Sigmoid colon (tissue), 7 donors: Measurements from ENCODE around the gene VAX1. TPM values are rescaled to one million over a fixed set of nuclear protein-coding genes. Genes with fewer than 3 reads are reported as not detected.

Experiments used
- DNase-seq: peaks from one replicate; pipeline ENCODE4 v3.0.0-alpha.2; 2019
- H3K27ac ChIP-seq, 4 donors: fragments of 200-600 bp; sonication (generic); one replicate each; pipeline ENCODE4 v1.5.1; 2016 to 2019; ENCODE audit warnings: mild to moderate bottlenecking in 1 of 4
- H3K27me3 ChIP-seq, 3 donors: fragments of 200-600 bp; sonication (generic); one replicate each; pipeline ENCODE4 v1.5.1; 2019; ENCODE audit warnings: mild to moderate bottlenecking in 1 of 3
- H3K36me3 ChIP-seq, 4 donors: fragments of 200-600 bp; sonication (generic); one replicate each; pipeline ENCODE4 v1.5.1; 2016 to 2019
- H3K4me1 ChIP-seq, 4 donors: fragments of 200-600 bp; sonication (generic); one replicate each; pipeline ENCODE4 v1.5.1; 2017 to 2019
- H3K4me3 ChIP-seq, 4 donors: fragments of 200-600 bp; sonication (generic); one replicate each; pipeline ENCODE4 v1.5.1; 2017 to 2019; ENCODE audit warnings: mild to moderate bottlenecking in 2 of 4, moderate library complexity in 1 of 4
- H3K9me3 ChIP-seq, 4 donors: fragments of 200-600 bp in 3 of 4; sonication (generic) in 3 of 4; one replicate each; pipeline versions ENCODE4 v1.5.1 to v1.6.1; 2013 to 2019
- CTCF ChIP-seq, 4 experiments: fragments of 450-650 bp in 3 of 4; fragments of 200-600 bp in 1 of 4; IDR thresholded peaks; one replicate each; pipeline ENCODE4 v1.5.1; 2016 to 2019; ENCODE audit warnings: antibody characterized with exemption in 4 of 4, mild to moderate bottlenecking in 3 of 4, moderate library complexity in 2 of 4
- EP300 ChIP-seq, 4 donors: sonication (generic); formaldehyde crosslinking; IDR thresholded peaks; one replicate each; pipeline ENCODE4 v1.6.1; 2017; ENCODE audit warnings: antibody characterized with exemption in 4 of 4
- POLR2A ChIP-seq, 2 donors: fragments of 450-650 bp; IDR thresholded peaks; one replicate each; pipeline ENCODE4 v1.6.1; 2016; ENCODE audit warnings: antibody characterized with exemption in 2 of 2, mild to moderate bottlenecking in 2 of 2, moderate library complexity in 2 of 2
- POLR2AphosphoS5 ChIP-seq, 4 donors: sonication (generic); formaldehyde crosslinking; IDR thresholded peaks; one replicate each; pipeline ENCODE4 v1.6.1; 2017; ENCODE audit warnings: antibody characterized with exemption in 4 of 4
- WGBS, 2 donors: extraction: QIAGEN DNeasy Blood & Tissue Kit; methylation state at CpG; one replicate each; pipeline ENCODE4 v1.1.7; 2013; 5-methylcytosine and 5-hydroxymethylcytosine counted together
- intact Hi-C: fragments of 100-400 bp; cut with DNase I; formaldehyde crosslinking; loops from one replicate; pipeline ENCODE4 v1.15.1; 2023
- polyA plus RNA-seq, 3 donors: library from polyadenylated mRNA; stranded (reverse); fragments of 200-250 nt; gene quantifications; one replicate each; pipeline ENCODE4 v1.2.3, GENCODE V29; 2013
- total RNA-seq, 4 donors: library from RNA; depleted of rRNA; stranded (reverse); fragments of >200 nt; gene quantifications; one replicate each; pipeline ENCODE4 v1.1.0, GENCODE V29; 2016
- donor health status: healthy with polysubstance abuse.
- donor health status: Bipolar disorder and iron deficiency.
- donor health status: healthy.

Gene VAX1
- total and polyA plus RNA-seq, 7 donors, result not detected

GRCh38 chr10:117160567-117160966 is 22.5 kb upstream of the VAX1 start:
- H3K4me1 ChIP-seq, result peaks cover 0 to 28% (median 27%) of the 10 kb centered on the region in 4 donors
- intact Hi-C loops, result no loop called here
- DNase-seq, result no peak
- no peak overlapping the region for H3K4me3 ChIP-seq
- H3K36me3 ChIP-seq, result no peaks in the 10 kb centered on the region
- 21 to 29% methylated on average over 5 of the region's 5 CpGs for WGBS, 2 donors
- TF ChIP-seq CTCF (IDR thresholded peaks at IDR 0.05), result no peak
- no peaks in the 10 kb centered on the region for H3K9me3 ChIP-seq
- peaks cover 43 to 100% (median 97%) of the 10 kb centered on the region in 3 donors for H3K27me3 ChIP-seq
- no peak overlapping the region for H3K27ac ChIP-seq

GRCh38 chr10:117159390-117159789 is 21.3 kb upstream of the VAX1 start:
- no peak overlapping the region for H3K4me3 ChIP-seq
- intact Hi-C loops, result no loop called here
- peaks cover 0 to 18% (median 17%) of the 10 kb centered on the region in 4 donors for H3K4me1 ChIP-seq
- 12 to 17% methylated on average over 6 of the region's 6 CpGs for WGBS, 2 donors
- no peak for TF ChIP-seq CTCF (IDR thresholded peaks at IDR 0.05)
- no peak for TF ChIP-seq POLR2AphosphoS5 (IDR thresholded peaks at IDR 0.05)
- TF ChIP-seq POLR2A (IDR thresholded peaks at IDR 0.05), result no peak
- TF ChIP-seq EP300 (IDR thresholded peaks at IDR 0.05), result no peak
- no peak for DNase-seq
- H3K27me3 ChIP-seq, result peaks cover 33 to 100% (median 97%) of the 10 kb centered on the region in 3 donors
- H3K27ac ChIP-seq, result no peak overlapping the region
- H3K9me3 ChIP-seq, result no peaks in the 10 kb centered on the region
- no peaks in the 10 kb centered on the region for H3K36me3 ChIP-seq

- no peak for DNase-seq
- H3K4me1 ChIP-seq, result peaks cover 0 to 14% (median 12%) of the 10 kb centered on the region in 4 donors
- H3K9me3 ChIP-seq, result no peaks in the 10 kb centered on the region
- H3K27ac ChIP-seq, result no peak overlapping the region
- no peak for TF ChIP-seq POLR2AphosphoS5 (IDR thresholded peaks at IDR 0.05)
- no peak for TF ChIP-seq CTCF (IDR thresholded peaks at IDR 0.05)
- TF ChIP-seq POLR2A (IDR thresholded peaks at IDR 0.05), result no peak
- TF ChIP-seq EP300 (IDR thresholded peaks at IDR 0.05), result no peak
- no peaks in the 10 kb centered on the region for H3K36me3 ChIP-seq
- intact Hi-C loops, result no loop called here
- H3K27me3 ChIP-seq, result peaks cover 22 to 100% (median 92%) of the 10 kb centered on the region in 3 donors
- WGBS, 2 donors, result 28 to 36% methylated on average over 2 of the region's 2 CpGs
- H3K4me3 ChIP-seq, result no peak overlapping the region
Measured at GRCh38 chr10:117158297-117158696, 20.2 kb upstream of the VAX1 start.

GRCh38 chr10:117152668-117153067 is 14.6 kb upstream of the VAX1 start:
- Histone ChIP-seq H3K9me3 (no peaks in the 10 kb centered on the region), H3K36me3 (no peaks in the 10 kb centered on the region), H3K27ac (no peak overlapping the region), H3K27me3 (peaks cover 0 to 85% (median 36%) of the 10 kb centered on the region in 3 donors), H3K4me3 (no peak overlapping the region), H3K4me1 (no peaks in the 10 kb centered on the region)
- no peak for TF ChIP-seq POLR2AphosphoS5 (IDR thresholded peaks at IDR 0.05)
- TF ChIP-seq EP300 (IDR thresholded peaks at IDR 0.05), result no peak
- no peak for TF ChIP-seq CTCF (IDR thresholded peaks at IDR 0.05)
- no peak for TF ChIP-seq POLR2A (IDR thresholded peaks at IDR 0.05)
- no peak for DNase-seq
- WGBS, 2 donors, result 37 to 44% methylated on average over 3 of the region's 3 CpGs
- intact Hi-C loops, result no loop called here

- WGBS, 2 donors, result 71 to 79% methylated on average over 3 of the region's 3 CpGs
- Histone ChIP-seq H3K4me3 (no peak overlapping the region), H3K27me3 (peaks cover 0 to 76% (median 0%) of the 10 kb centered on the region in 3 donors), H3K27ac (no peak overlapping the region), H3K36me3 (no peaks in the 10 kb centered on the region), H3K4me1 (no peaks in the 10 kb centered on the region), H3K9me3 (peaks cover 0 to 7% (median 6%) of the 10 kb centered on the region in 4 donors)
- no peak for DNase-seq
- intact Hi-C loops, result no loop called here
- TF ChIP-seq EP300 (IDR thresholded peaks at IDR 0.05) (no peak), POLR2A (IDR thresholded peaks at IDR 0.05) (no peak), CTCF (IDR thresholded peaks at IDR 0.05) (no peak), POLR2AphosphoS5 (IDR thresholded peaks at IDR 0.05) (no peak)
Measured at GRCh38 chr10:117148284-117148683, 10.2 kb upstream of the VAX1 start.
